ENCODE results near the gene CDH23.

GRCh38 chr10:71525721-71526120, 129.0 kb downstream of the CDH23 start:
- TF ChIP-seq CSDC2 (CRISPR knock-in tag; IDR thresholded peaks at IDR 0.05): no peak
- no peak for TF ChIP-seq BACH2 (CRISPR knock-in tag; IDR thresholded peaks at IDR 0.05; ENCODE audit: borderline replicate concordance)
- no peak for TF ChIP-seq ZC3H10 (CRISPR knock-in tag; IDR thresholded peaks at IDR 0.05)
- no peak for TF ChIP-seq RARB (CRISPR knock-in tag; IDR thresholded peaks at IDR 0.05)
- no peak for TF ChIP-seq PATZ1 (CRISPR knock-in tag; IDR thresholded peaks at IDR 0.05; ENCODE audit: borderline replicate concordance)
- TF ChIP-seq TSHZ2 (CRISPR knock-in tag; IDR thresholded peaks at IDR 0.05): no peak
- TF ChIP-seq ZFP3 (CRISPR knock-in tag; IDR thresholded peaks at IDR 0.05): no peak
- no peak for TF ChIP-seq ARNTL (CRISPR knock-in tag; IDR thresholded peaks at IDR 0.05; ENCODE audit: borderline replicate concordance, low read depth)
- TF ChIP-seq CSRNP3 (CRISPR knock-in tag; IDR thresholded peaks at IDR 0.05): no peak
- no peak for TF ChIP-seq CREB5 (CRISPR knock-in tag; IDR thresholded peaks at IDR 0.05; ENCODE audit: low read depth)
- no peak for TF ChIP-seq GLIS3 (CRISPR knock-in tag; IDR thresholded peaks at IDR 0.05)
- TF ChIP-seq ISL1 (CRISPR knock-in tag; IDR thresholded peaks at IDR 0.05): no peak
- TF ChIP-seq POU6F1 (CRISPR knock-in tag; IDR thresholded peaks at IDR 0.05; ENCODE audit: borderline replicate concordance, low read depth): no peak
- no peak for TF ChIP-seq ESRRG (CRISPR knock-in tag; IDR thresholded peaks at IDR 0.05)
